K562 (cell line): ENCODE measurements around the gene NOCT. TPM values are rescaled to one million over a fixed set of nuclear protein-coding genes. Genes with fewer than 3 reads are reported as not detected.

Experiments used
- ATF3 ChIP-seq, 2 experiments: fragments of 450-650 bp in 1 of 2; sonication (generic) in 1 of 2; formaldehyde crosslinking in 1 of 2; IDR thresholded peaks in 1 of 2; conservative IDR thresholded peaks in 1 of 2; 2 replicates each; pipeline versions ENCODE4 v1.6.1 to v1.8.1; 2016 to 2023; ENCODE audit warnings: mild to moderate bottlenecking in 2 of 2, moderate library complexity in 2 of 2, inconsistent platforms in 1 of 2, missing genetic modification reagents in 1 of 2
- CEBPG ChIP-seq, 3 experiments: fragments of 200-800 bp in 1 of 3; sonication (Bioruptor generic) in 1 of 3; sonication (generic) in 1 of 3; formaldehyde crosslinking in 1 of 3; IDR thresholded peaks in 2 of 3; conservative IDR thresholded peaks in 1 of 3; 2 replicates each; pipeline versions ENCODE4 v1.6.1 to v1.8.0; 2016 to 2022; ENCODE audit warnings: missing compliant biosample characterization in 2 of 3, missing genetic modification characterization in 2 of 3, mild to moderate bottlenecking in 1 of 3, missing genetic modification reagents in 1 of 3
- FOXK1 ChIP-seq: sonication (generic); formaldehyde crosslinking; IDR thresholded peaks from 2 replicates; pipeline ENCODE4 v1.8.0; 2022; ENCODE audit warnings: missing genetic modification reagents, mild to moderate bottlenecking, borderline replicate concordance
- FOXP1 ChIP-seq: sonication (generic); formaldehyde crosslinking; IDR thresholded peaks from 2 replicates; pipeline ENCODE4 v1.8.0; 2022; ENCODE audit warnings: mild to moderate bottlenecking, missing genetic modification reagents
- GABPA ChIP-seq: fragments of 200-800 bp; sonication (Bioruptor generic); conservative IDR thresholded peaks from 2 replicates; pipeline ENCODE4 v1.6.1; 2016; ENCODE audit warnings: low read depth, missing genetic modification characterization, missing compliant biosample characterization
- GATAD2A ChIP-seq: fragments of 450-650 bp; IDR thresholded peaks from 2 replicates; pipeline ENCODE4 v1.6.1; 2017
- HDAC2 ChIP-seq: fragments of 450-650 bp; IDR thresholded peaks from 2 replicates; pipeline ENCODE4 v1.6.1; 2016; ENCODE audit warnings: mild to moderate bottlenecking
- MAFG ChIP-seq: fragments of 450-650 bp; conservative IDR thresholded peaks from 2 replicates; pipeline ENCODE4 v1.6.1; 2016; ENCODE audit warnings: missing genetic modification characterization, missing compliant biosample characterization
- TAF9B ChIP-seq: fragments of 450-650 bp; IDR thresholded peaks from 2 replicates; pipeline ENCODE4 v1.6.1; 2018; ENCODE audit warnings: mild to moderate bottlenecking; ENCODE audit not compliant: partially characterized antibody
- TEAD4 ChIP-seq, 2 experiments: sonication (generic) in 1 of 2; formaldehyde crosslinking in 1 of 2; IDR thresholded peaks; 2 replicates each; pipeline versions ENCODE4 v1.6.1 to v1.8.0; 2012 to 2022; ENCODE audit warnings: borderline replicate concordance in 1 of 2, inconsistent platforms in 1 of 2, low read length in 1 of 2, mild to moderate bottlenecking in 1 of 2, missing genetic modification reagents in 1 of 2
- ZFX ChIP-seq: sonication (generic); formaldehyde crosslinking; IDR thresholded peaks from 2 replicates; pipeline ENCODE4 v1.8.0; 2022; ENCODE audit warnings: mild to moderate bottlenecking, missing genetic modification reagents, moderate library complexity
- ZNF274 ChIP-seq: IDR thresholded peaks from 2 replicates; pipeline ENCODE4 v1.6.1; 2011; ENCODE audit warnings: low read depth, mild to moderate bottlenecking, low read length, moderate library complexity, borderline replicate concordance
- polyA plus RNA-seq, 8 experiments: library from polyadenylated mRNA; depleted of rRNA in 4 of 8; stranded (reverse) in 5 of 8; unstranded in 3 of 8; fragments of >200 nt; fragmentation: Nextera tagmentation in 2 of 8; fragmentation: Illumina TruSeq in 1 of 8; extraction: Ambion mirVana in 2 of 8; extraction: Trizol in 1 of 8; gene quantifications; 2 replicates each; pipeline versions ENCODE4 v1.2.1 to v1.2.3, GENCODE V29; 2011 to 2014; ENCODE audit warnings: inconsistent platforms in 1 of 8, missing spikeins in 1 of 8
- total RNA-seq, 7 experiments: library from RNA; depleted of rRNA in 6 of 7; stranded (reverse); fragments of >200 nt in 6 of 7; fragmentation: Illumina TruSeq in 2 of 7; extraction: Trizol in 2 of 7; gene quantifications; 2 replicates each; pipeline versions ENCODE4 v1.2.1 to v1.2.3, GENCODE V29; 2011 to 2021; ENCODE audit warnings: low replicate concordance in 1 of 7
- TF ChIP-seq, protein P1 (sequence below): sonication (generic); formaldehyde crosslinking; IDR thresholded peaks from 2 replicates; pipeline ENCODE4 v1.8.1; 2023; ENCODE audit warnings: mild to moderate bottlenecking, missing genetic modification reagents, moderate library complexity
- TF ChIP-seq, protein P2 (sequence below), 2 experiments: IDR thresholded peaks in 1 of 2; conservative IDR thresholded peaks in 1 of 2; 2 replicates each; pipeline ENCODE4 v1.6.1; 2016; ENCODE audit warnings: low read depth in 2 of 2, mild to moderate bottlenecking in 1 of 2, missing compliant biosample characterization in 1 of 2, missing genetic modification characterization in 1 of 2, moderate library complexity in 1 of 2
- TF ChIP-seq, protein P3 (sequence below): IDR thresholded peaks from 2 replicates; pipeline ENCODE4 v1.6.1; 2011; ENCODE audit not compliant: insufficient read length; ENCODE audit errors: extremely low read depth
- TF ChIP-seq, protein P4 (sequence below): fragments of 250-450 bp; sonication (Bioruptor Pico); IDR thresholded peaks from 2 replicates; pipeline ENCODE4 v1.8.0; 2021; ENCODE audit warnings: borderline replicate concordance, mild to moderate bottlenecking, moderate library complexity; ENCODE audit not compliant: poor library complexity, severe bottlenecking

Gene NOCT
- total and polyA plus RNA-seq, 9 of the 15 experiments (the other 6 are each of a cell fraction or from before 2014, with no cell fraction given): 1.3 to 20.2 (median 11.1) TPM

- TF ChIP-seq, protein P1, sequence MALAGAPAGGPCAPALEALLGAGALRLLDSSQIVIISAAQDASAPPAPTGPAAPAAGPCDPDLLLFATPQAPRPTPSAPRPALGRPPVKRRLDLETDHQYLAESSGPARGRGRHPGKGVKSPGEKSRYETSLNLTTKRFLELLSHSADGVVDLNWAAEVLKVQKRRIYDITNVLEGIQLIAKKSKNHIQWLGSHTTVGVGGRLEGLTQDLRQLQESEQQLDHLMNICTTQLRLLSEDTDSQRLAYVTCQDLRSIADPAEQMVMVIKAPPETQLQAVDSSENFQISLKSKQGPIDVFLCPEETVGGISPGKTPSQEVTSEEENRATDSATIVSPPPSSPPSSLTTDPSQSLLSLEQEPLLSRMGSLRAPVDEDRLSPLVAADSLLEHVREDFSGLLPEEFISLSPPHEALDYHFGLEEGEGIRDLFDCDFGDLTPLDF (CRISPR knock-in tag): peak; percentile 60
- TF ChIP-seq ZFX (CRISPR knock-in tag) (peak; percentile 56), FOXP1 (CRISPR knock-in tag) (peak; percentile 71; the same call in 1 of the 2 replicates), ATF3 (IDR thresholded peaks at IDR 0.05) (peak; percentile 57; the same call in 1 of the 2 replicates), ATF3 (CRISPR knock-in tag; conservative IDR thresholded peaks at IDR 0.05) (peak; percentile 57; the same call in 1 of the 2 replicates), CEBPG (CRISPR knock-in tag; IDR thresholded peaks at IDR 0.05) (no peak), CEBPG (tag; conservative IDR thresholded peaks at IDR 0.05 in 1 of 2, IDR thresholded peaks at IDR 0.05 in 1 of 2) (no peak), ZNF274 (no peak), FOXK1 (CRISPR knock-in tag) (no peak), HDAC2 (peak; percentile 64; the same call in 1 of the 2 replicates), GATAD2A (0 out of 2 replicates have a peak, but pooled peaks have one; percentile 38), TAF9B (peak; percentile 94), MAFG (tag) (no peak; the same call in 1 of the 2 replicates), GABPA (peak; percentile 29; the same call in 1 of the 2 replicates), TEAD4 (IDR thresholded peaks at IDR 0.05; ENCODE audit: low read length) (peak; percentile 13; the same call in 1 of the 2 replicates), TEAD4 (CRISPR knock-in tag; IDR thresholded peaks at IDR 0.05; ENCODE audit: borderline replicate concordance) (no peak)
- TF ChIP-seq, protein P2, sequence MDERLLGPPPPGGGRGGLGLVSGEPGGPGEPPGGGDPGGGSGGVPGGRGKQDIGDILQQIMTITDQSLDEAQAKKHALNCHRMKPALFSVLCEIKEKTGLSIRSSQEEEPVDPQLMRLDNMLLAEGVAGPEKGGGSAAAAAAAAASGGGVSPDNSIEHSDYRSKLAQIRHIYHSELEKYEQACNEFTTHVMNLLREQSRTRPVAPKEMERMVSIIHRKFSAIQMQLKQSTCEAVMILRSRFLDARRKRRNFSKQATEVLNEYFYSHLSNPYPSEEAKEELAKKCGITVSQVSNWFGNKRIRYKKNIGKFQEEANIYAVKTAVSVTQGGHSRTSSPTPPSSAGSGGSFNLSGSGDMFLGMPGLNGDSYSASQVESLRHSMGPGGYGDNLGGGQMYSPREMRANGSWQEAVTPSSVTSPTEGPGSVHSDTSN (CRISPR knock-in tag; IDR thresholded peaks at IDR 0.05; ENCODE audit: low read depth): no peak
- TF ChIP-seq, protein P2 (tag; conservative IDR thresholded peaks at IDR 0.05; ENCODE audit: low read depth): peak; percentile 27; the same call in 1 of the 2 replicates
- TF ChIP-seq, protein P3, sequence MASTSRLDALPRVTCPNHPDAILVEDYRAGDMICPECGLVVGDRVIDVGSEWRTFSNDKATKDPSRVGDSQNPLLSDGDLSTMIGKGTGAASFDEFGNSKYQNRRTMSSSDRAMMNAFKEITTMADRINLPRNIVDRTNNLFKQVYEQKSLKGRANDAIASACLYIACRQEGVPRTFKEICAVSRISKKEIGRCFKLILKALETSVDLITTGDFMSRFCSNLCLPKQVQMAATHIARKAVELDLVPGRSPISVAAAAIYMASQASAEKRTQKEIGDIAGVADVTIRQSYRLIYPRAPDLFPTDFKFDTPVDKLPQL: peak; percentile 72
- TF ChIP-seq, protein P4, sequence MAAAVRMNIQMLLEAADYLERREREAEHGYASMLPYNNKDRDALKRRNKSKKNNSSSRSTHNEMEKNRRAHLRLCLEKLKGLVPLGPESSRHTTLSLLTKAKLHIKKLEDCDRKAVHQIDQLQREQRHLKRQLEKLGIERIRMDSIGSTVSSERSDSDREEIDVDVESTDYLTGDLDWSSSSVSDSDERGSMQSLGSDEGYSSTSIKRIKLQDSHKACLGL (CRISPR knock-in tag): peak; percentile 89
Measured at GRCh38 chr4:139015269-139015947, at the start of gene NOCT (continued).
